NK-92 (cell line): ENCODE measurements around the gene STK10.
"Not testable (repeated sequence)": the region's sequence is repeated elsewhere in the genome, so short reads cannot be mapped to it uniquely, and the experiment has no call there.

Experiments
- DNase-seq: peaks from one replicate; lab custom pipeline; 2025; ENCODE audit not compliant: unreplicated experiment; lab: John Stamatoyannopoulos, UW

Gene STK10

GRCh38 chr5:172166030-172166826, 21.8 kb downstream of the STK10 start:
- DNase-seq: no peak

- no peak for DNase-seq
Observed at GRCh38 chr5:172165465-172165864, 22.6 kb downstream of the STK10 start.

GRCh38 chr5:172164769-172165212, 23.2 kb downstream of the STK10 start:
- no peak for DNase-seq

GRCh38 chr5:172163346-172163745, 24.7 kb downstream of the STK10 start:
- no peak for DNase-seq

DNA sequence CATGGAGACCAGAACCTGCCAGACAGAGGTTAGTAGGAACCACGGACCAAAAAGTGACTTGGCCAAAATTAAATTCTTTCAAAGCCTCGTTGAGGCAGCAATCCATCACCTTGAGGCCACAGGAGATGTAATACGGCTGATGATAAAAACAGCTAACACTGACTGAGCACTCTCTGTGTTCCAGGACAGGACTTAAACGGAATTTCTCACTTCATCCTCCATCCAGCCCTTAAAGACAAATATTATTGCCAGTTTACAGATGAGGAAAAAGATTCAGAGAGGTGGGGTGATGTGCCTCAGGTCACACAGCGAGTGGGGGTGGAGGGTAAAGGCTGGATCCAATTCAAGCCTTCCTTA, 25.1 kb downstream of the STK10 start:
- DNase-seq: no peak

DNA sequence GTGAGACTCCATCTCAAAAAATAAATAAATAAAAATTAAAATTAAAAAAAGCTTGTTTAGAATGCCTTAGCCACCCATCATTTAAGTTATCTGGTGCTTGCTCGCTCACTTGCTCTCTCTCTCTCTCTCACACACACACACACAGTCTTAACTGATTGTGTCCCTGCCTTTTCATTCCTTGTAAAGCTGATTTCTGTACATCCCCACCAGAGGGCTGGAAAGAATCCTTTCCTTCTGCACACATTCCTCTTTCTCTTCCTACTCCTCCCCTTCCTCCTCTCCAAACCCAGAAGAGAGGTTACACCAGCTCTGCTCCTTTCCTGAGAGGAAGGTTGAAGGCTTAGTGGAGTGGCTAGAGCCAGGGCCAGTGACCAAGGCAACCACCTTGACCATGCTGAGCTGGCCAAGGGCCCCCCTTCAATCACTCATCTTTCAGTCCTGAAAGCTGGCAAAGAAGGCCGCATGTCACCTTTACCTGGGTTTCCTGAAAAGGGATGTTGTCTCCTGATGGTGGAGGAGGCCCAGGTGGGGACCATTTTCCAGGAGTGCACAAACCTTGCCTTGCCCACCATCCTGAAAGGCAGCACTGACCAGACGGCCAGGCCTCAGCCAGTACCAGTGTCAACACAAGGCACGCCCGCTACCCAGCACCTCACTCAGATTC, 25.6 kb downstream of the STK10 start:
- no peak for DNase-seq

DNA sequence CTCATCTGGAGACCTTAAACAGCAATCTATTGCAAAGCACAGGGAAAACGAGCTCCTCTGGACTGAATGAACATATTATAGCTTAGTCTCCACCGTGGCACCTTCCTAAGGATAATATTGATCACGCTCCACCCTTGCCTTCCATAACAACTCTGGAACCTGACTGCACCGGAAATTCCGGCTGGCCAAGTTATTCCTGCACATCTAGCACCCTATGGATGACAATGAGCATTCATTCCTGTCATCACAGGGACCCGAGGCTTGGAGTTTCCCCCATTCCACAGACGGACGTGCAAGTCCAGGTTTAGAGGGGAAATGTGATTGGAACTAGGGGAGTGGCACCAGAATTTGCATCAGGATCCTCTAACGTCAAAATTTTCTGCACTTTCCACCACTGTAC, 27.5 kb downstream of the STK10 start:
- no peak for DNase-seq

GRCh38 chr5:172159016-172159415, 29.0 kb downstream of the STK10 start:
- DNase-seq: no peak

DNA sequence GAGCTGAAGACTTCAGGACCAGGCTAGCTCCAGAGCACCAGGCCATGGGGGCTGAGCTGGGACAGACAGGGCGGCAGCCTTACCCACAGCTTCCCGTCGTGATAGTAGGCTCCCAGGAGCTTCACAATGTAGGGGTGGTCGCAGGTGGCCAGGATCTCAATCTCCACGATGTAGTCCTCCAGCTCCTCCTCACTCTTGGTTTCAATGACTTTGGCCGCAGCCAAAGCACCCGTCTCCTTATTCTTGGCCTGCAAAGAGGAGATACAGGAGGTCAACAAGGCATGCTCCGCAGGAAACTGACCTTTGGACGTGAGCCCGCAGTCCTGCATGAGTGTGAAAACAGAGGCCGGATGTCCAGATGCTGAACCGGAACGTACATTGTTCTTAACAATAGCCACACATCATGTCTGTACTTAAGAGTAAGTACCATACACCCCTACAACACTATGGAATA, 31.5 kb downstream of the STK10 start:
- DNase-seq: no peak

- DNase-seq: not testable (repeated sequence)
Observed at GRCh38 chr5:172155101-172155500, 32.9 kb downstream of the STK10 start.

DNA sequence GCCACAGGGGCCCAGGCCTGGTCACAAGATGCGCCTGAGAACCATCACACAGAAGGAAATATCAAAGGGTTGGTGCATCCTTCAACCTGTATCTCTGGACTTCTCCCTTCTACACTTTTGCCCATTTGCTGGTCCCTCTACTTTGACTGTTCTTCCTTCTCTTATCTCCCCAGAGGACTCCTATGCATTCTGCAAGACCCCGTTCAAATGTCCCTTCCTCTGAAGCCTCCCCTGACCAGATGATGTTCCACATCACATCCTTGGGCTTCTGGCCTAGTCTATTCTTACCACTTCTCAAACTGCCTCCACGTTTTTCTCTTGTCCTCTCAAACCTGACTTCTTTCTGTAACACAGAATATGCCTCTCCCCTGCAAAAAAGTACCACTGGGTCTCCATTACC, 34.3 kb downstream of the STK10 start:
- no peak for DNase-seq

DNA sequence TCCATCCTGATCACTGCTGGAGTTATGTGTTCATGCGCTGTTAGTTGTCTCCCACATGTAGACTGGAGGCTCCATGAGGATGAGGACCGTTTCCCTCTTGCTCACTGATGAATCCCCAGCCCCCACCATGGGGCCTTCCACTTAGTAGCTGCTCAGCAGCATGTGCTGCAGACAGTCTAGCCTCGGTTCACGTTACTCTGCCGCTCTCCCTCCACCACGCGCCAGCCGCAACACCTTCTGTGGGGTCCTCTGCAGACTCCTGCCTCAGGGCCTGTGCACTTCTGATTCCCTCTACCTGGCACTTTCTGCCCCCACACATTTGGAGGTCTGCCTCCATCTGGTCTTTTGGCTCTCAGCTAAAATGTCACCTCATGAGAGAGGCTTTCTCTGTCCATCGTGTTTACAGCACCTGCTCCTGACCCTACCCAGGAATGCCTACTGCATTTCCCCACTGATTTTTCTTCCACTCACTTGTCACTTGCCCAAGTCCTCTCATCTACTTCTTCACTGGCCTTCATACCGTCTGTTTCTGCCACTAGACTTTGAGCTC, 36.3 kb downstream of the STK10 start:
- DNase-seq: no peak

DNA sequence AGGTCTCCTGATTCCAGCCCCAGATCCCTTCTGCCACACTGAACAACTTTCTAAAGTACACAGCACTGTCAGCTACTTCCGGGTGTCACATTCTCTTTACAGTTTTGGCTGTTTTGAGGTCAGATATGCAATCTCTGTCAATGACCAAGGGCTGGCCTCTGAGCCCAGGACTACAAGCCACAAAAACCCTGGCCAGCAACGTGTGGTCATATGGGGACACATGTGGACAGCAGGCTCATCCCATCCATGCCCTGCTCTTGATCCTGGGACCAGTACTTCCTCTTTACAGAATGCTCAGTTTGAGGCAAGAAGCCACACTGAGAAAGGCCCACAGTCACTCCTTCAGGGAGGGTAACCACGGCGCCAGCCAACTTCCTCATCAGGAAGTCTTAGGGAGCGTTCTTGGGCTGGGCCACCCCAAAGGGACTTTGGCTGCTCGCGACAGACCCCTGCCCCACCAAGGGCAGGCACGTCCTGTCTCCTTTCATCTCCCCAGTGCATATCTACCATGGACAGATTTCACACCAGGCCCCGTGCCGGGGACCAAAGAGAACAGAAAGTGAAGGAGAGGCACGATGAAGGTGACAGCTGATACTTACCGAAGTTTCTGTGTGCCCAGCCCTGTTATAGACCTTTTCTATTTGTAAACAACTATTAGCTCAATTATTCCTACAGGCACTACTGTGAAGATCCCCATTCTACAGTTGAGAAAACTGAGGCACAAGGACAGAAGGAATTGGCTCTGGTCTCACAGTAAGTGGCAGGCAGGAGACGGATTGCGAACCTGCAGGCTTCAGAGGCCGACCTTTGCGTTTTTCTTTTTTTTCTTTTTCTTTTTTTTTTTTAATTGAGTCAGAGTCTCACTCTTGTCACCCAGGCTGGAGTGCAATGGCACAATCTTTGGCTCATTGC, 37.3 kb downstream of the STK10 start:
- DNase-seq: no peak

DNA sequence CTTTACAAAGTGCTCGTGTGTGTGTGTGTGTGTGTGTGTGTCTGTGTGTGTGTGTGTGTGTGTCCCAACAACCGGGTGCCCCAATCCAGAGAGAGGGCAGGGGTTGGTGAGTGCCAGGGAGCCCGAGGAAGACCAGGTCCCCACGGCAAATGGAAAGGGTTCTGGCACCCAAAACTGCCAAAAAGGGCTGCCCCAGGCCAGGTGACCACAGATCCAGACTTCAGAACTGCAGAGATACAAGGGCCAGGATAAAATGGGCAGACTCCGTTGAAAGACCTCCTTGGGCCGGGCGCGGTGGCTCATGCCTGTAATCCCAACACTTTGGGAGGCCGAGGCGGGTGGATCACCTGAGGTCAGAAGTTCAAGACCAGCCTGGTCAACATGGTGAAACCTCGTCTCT, 38.5 kb downstream of the STK10 start:
- DNase-seq: not testable (repeated sequence)

DNA sequence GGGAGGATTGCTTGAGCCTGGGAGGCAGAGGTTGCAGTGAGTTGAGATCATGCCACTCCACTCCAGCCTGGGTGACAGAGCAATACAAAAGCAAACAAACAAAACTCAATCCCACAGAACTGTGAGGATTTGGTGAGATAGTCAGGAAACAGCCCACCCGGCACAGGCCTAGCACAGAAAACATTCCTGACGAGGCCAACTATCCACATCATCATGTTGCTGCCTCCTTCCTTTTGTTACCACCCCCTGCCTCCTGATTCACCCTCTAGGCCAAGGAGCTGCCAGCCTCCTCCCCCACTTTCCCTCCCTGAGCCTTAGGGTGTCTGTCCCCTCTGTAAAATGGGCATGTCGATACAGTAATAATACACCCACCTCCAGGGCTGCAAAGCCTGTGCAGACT, 39.0 kb downstream of the STK10 start:
- DNase-seq: no peak

DNA sequence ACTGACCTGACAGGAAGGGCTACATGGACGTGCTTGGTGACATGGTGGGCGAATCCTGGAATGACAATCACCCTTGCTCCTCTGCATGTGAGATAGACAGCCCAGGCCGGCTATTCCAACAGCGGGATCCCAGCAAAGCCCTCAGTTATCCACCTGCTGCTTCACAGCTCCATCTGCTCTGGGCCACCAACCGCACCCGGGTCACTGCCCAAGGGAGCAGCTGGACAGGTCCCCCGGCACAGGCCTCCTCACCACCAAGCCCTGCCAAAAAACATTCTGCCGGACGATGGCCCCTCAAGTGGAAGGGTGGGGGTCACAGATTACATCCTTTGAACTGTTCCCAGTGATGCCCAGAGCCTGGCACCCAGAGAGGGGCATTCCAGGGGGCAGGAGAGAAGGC, 39.6 kb downstream of the STK10 start:
- no peak for DNase-seq

DNA sequence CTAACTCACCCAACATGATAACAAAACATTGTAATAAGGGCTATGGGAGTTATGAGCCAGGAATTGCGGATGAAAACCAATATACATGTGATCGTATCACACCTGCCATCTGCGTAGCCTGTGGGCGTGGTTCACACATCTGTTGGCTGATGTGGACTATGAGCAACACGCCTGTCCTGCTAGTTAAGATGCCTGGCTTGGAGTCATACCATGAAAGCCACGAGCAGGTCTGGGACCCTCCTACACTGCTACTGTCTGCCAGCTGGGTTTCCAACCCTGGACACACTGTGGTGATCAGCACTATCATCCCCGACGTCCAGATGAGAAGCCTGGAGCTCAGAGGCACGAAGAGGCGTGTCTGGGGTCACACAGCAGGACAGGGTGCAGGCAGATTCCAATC, 40.2 kb downstream of the STK10 start:
- DNase-seq: no peak

DNA sequence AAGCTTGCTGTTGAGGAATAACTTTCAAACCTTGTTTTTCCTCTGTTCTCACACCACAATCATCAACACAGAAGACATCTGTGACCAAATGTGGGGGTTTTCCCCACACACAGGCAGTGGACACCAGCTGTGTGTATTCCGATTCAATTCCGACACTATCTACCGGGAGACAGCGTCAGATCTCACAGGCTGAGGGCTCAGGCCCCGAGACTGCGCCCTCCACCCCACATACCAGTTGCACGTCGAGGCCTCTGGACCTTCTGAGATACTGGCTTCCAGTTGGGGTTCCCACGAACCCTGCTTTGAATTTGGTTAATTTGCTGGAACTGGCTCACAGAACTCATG, 41.3 kb downstream of the STK10 start:
- no peak for DNase-seq

DNA sequence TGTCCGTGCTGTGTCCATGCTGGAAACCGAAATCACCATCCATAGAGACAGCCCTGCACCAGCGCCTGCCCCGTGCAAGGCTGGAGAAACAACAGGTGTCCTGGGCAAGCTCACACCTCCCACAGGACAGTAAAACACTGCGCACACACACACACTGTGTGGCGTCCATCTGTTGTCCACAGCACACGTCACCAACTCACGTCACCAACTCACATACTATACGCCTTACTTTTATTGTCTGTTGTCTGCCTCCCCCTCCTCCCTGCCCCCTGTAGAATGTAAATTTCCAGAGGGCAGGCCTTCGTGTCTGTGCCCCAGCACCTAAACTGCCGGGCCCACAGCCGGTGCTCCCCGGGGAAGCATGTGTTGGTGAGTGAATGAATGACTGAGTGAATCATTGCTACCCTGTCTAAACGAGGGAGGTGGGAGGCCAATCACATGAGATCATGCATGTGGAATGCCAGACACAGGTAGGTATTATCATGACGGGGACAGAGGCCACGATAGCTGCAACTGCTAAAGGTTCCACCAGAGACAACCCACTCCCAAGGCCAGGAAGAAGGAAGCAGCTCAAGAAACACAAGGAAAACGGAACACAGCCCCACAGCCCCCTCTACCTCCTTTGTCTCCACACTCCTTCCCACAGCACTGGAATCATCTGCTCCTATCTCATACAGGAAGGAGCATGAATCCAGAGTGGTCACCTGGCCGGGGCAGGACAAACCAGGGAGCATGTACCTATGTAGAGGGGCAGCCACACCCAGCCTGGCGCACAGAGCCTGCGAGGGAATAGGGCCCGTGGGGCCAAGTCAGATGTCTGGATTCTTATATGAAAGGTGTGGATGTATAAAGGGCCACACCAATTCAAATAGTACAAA, 41.9 kb downstream of the STK10 start:
- no peak for DNase-seq
